ENCODE data around the gene CALHM2. TPM values are rescaled to one million over a fixed set of nuclear protein-coding genes. Genes with fewer than 3 reads are reported as not detected.
A peak's percentile ranks its signal among the peaks of the same experiment; 100 is the strongest.

The CALHM2 gene
- total and polyA plus RNA-seq, 2 donors (not counting 1 experiment from before 2014, with no cell fraction given): 35.8 to 37.2 TPM

- peaks cover 4% of the 10 kb centered on the region for H3K79me2 ChIP-seq (ENCODE audit: control insufficient read depth, insufficient read depth, low read length)
- DNase-seq (ENCODE audit: low read depth in 2 of 2): no peak
- H3K36me3 ChIP-seq (ENCODE audit: control insufficient read depth, insufficient read depth, low read length): peaks cover 32% of the 10 kb centered on the region
- no peak overlapping the region for H2AFZ ChIP-seq (ENCODE audit: low read length)
- H3K27ac ChIP-seq (ENCODE audit: insufficient read depth, low read length): peak overlapping the region; percentile 37
- no peak overlapping the region for H3K4me2 ChIP-seq (ENCODE audit: extremely low read depth, insufficient read depth, low read length)
- no peak overlapping the region for H3K9ac ChIP-seq (ENCODE audit: insufficient read depth, low read length)
- no peaks in the 10 kb centered on the region for H4K20me1 ChIP-seq (ENCODE audit: control insufficient read depth, extremely low read depth, insufficient read depth, low read length)
- TF ChIP-seq CTCF (conservative IDR thresholded peaks at IDR 0.05 in 1 of 2, IDR thresholded peaks at IDR 0.05 in 1 of 2; ENCODE audit: low read depth in 1 of 2, low read length in 2 of 2) (no peak), EZH2 (IDR thresholded peaks at IDR 0.05; ENCODE audit: low read length, missing control alignments) (no peak)
- H3K4me1 ChIP-seq (ENCODE audit: control insufficient read depth, extremely low read depth, insufficient read depth, low read length): peaks cover 21% of the 10 kb centered on the region
- no peak overlapping the region for H3K4me3 ChIP-seq (replicated peaks in 1 of 4; ENCODE audit: control extremely low read depth in 1 of 4, insufficient read depth in 1 of 4, low read depth in 3 of 4, low read length in 4 of 4)
- no peaks in the 10 kb centered on the region for H3K9me3 ChIP-seq (ENCODE audit: control insufficient read depth, insufficient read depth, low read depth, low read length)
- no peaks in the 10 kb centered on the region for H3K27me3 ChIP-seq (ENCODE audit: control insufficient read depth, insufficient read depth, low read length)
These were observed 10.6 kb downstream of the CALHM2 start for GRCh38 chr10:103441611-103442010.

DNA sequence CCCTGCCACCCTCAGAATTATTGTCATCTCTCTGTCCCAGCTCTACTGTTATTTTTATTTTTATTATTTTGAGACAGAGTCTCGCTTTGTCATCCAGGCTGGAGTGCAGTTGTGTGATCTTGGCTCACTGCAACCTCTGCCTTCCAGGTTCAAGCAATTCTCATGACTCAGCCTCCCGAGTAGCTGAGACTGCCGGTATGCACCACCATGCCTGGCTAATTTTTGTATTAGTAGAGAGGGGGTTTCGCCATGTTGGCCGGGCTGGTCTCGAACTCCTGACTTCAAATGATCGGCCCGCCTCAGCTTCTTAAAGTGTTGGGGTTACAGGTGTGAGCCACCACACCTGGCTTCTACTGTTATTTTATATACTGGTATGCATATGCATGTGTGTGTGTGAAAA, 11.0 kb downstream of the CALHM2 start:
- H4K20me1 ChIP-seq (ENCODE audit: control insufficient read depth, extremely low read depth, insufficient read depth, low read length): no peaks in the 10 kb centered on the region
- TF ChIP-seq CTCF (conservative IDR thresholded peaks at IDR 0.05 in 1 of 2, IDR thresholded peaks at IDR 0.05 in 1 of 2; ENCODE audit: low read depth in 1 of 2, low read length in 2 of 2) (no peak), EZH2 (IDR thresholded peaks at IDR 0.05; ENCODE audit: low read length, missing control alignments) (no peak)
- peaks cover 4% of the 10 kb centered on the region for H3K79me2 ChIP-seq (ENCODE audit: control insufficient read depth, insufficient read depth, low read length)
- no peaks in the 10 kb centered on the region for H3K9me3 ChIP-seq (ENCODE audit: control insufficient read depth, insufficient read depth, low read depth, low read length)
- no peaks in the 10 kb centered on the region for H3K27me3 ChIP-seq (ENCODE audit: control insufficient read depth, insufficient read depth, low read length)
- H3K4me3 ChIP-seq (replicated peaks in 1 of 4; ENCODE audit: control extremely low read depth in 1 of 4, insufficient read depth in 1 of 4, low read depth in 3 of 4, low read length in 4 of 4): no peak overlapping the region
- no peak overlapping the region for H3K9ac ChIP-seq (ENCODE audit: insufficient read depth, low read length)
- peak overlapping the region; percentile 37 for H3K27ac ChIP-seq (ENCODE audit: insufficient read depth, low read length)
- peak in 1 of 2 donors; percentile 4 for DNase-seq (ENCODE audit: low read depth in 2 of 2)
- H2AFZ ChIP-seq (ENCODE audit: low read length): no peak overlapping the region
- H3K36me3 ChIP-seq (ENCODE audit: control insufficient read depth, insufficient read depth, low read length): peaks cover 36% of the 10 kb centered on the region
- H3K4me1 ChIP-seq (ENCODE audit: control insufficient read depth, extremely low read depth, insufficient read depth, low read length): peaks cover 18% of the 10 kb centered on the region
- H3K4me2 ChIP-seq (ENCODE audit: extremely low read depth, insufficient read depth, low read length): no peak overlapping the region

DNA sequence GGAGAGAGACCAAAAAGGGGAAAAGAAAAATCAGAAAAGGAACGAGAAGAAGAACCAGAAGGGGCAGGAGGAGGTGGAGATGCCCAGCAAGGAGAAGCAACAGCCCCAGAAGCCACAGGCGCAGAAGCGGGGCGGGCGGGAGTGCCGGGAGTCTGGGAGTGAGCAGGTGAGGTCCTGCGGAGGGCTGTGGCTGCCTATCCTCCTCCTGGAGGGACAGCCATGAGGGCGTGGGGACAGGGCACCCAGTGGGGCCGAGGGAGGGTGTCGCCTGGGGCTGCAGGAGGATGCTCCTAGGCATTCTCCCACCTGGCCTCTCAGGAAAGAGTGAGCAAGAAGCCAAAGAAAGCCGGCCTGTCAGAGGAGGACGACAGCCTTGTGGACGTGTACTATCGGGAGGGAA, 11.8 kb downstream of the CALHM2 start:
- H4K20me1 ChIP-seq (ENCODE audit: control insufficient read depth, extremely low read depth, insufficient read depth, low read length): no peaks in the 10 kb centered on the region
- no peak for DNase-seq (ENCODE audit: low read depth in 2 of 2)
- H3K27ac ChIP-seq (ENCODE audit: insufficient read depth, low read length): no peak overlapping the region

More for the DNA sequence above, 11.8 kb downstream of the CALHM2 start:
- no peaks in the 10 kb centered on the region for H3K27me3 ChIP-seq (ENCODE audit: control insufficient read depth, insufficient read depth, low read length)
- H3K4me2 ChIP-seq (ENCODE audit: extremely low read depth, insufficient read depth, low read length): no peak overlapping the region
- TF ChIP-seq EZH2 (IDR thresholded peaks at IDR 0.05; ENCODE audit: low read length, missing control alignments) (no peak), CTCF (conservative IDR thresholded peaks at IDR 0.05 in 1 of 2, IDR thresholded peaks at IDR 0.05 in 1 of 2; ENCODE audit: low read depth in 1 of 2, low read length in 2 of 2) (no peak)
- no peaks in the 10 kb centered on the region for H3K9me3 ChIP-seq (ENCODE audit: control insufficient read depth, insufficient read depth, low read depth, low read length)
- H2AFZ ChIP-seq (ENCODE audit: low read length): no peak overlapping the region
- H3K4me1 ChIP-seq (ENCODE audit: control insufficient read depth, extremely low read depth, insufficient read depth, low read length): peaks cover 12% of the 10 kb centered on the region
- no peak overlapping the region for H3K4me3 ChIP-seq (replicated peaks in 1 of 4; ENCODE audit: control extremely low read depth in 1 of 4, insufficient read depth in 1 of 4, low read depth in 3 of 4, low read length in 4 of 4)
- peaks cover 4% of the 10 kb centered on the region for H3K79me2 ChIP-seq (ENCODE audit: control insufficient read depth, insufficient read depth, low read length)
- no peak overlapping the region for H3K9ac ChIP-seq (ENCODE audit: insufficient read depth, low read length)
- H3K36me3 ChIP-seq (ENCODE audit: control insufficient read depth, insufficient read depth, low read length): peaks cover 33% of the 10 kb centered on the region

Measured in fibroblast of lung (primary cell).